ENCODE results near the gene SLMAP.

GRCh38 chr3:57872606-57873005 lies 116.5 kb downstream of the SLMAP start:
- TF ChIP-seq CTCF (IDR thresholded peaks at IDR 0.05; ENCODE audit: insufficient read depth, low read length, poor library complexity, severe bottlenecking) (no peak), EZH2phosphoT487 (conservative IDR thresholded peaks at IDR 0.05; ENCODE audit: low read length) (no peak)
